Kidney (tissue), 14 donors: ENCODE measurements around the gene LIX1L. TPM values are rescaled to one million over a fixed set of nuclear protein-coding genes. Genes with fewer than 3 reads are reported as not detected.

Experiments used
- DNase-seq, 5 donors: peaks; one replicate each; pipeline ENCODE4 v3.0.0-alpha.2; 2013 to 2020
- FAIRE-seq: peaks from 2 replicates; lab custom pipeline; 2012; peaks lifted over from hg19 to GRCh38; lab: Jason Lieb, UNC
- H3K27ac ChIP-seq, 2 donors: one replicate each; pipeline ENCODE4 v1.7.0; 2013; ENCODE audit warnings: low read depth in 2 of 2, low read length in 2 of 2, inconsistent platforms in 1 of 2
- H3K27me3 ChIP-seq: one replicate; pipeline ENCODE4 v1.7.1; 2013; ENCODE audit warnings: low read length, inconsistent platforms; ENCODE audit not compliant: control insufficient read depth, insufficient read depth
- H3K36me3 ChIP-seq, 3 donors: one replicate each; pipeline versions ENCODE4 v1.7.0 to v1.7.1; 2013; ENCODE audit warnings: low read length in 3 of 3, control low read depth in 1 of 3, inconsistent platforms in 1 of 3; ENCODE audit not compliant: insufficient read depth in 3 of 3, control insufficient read depth in 2 of 3
- H3K4me1 ChIP-seq, 3 donors: one replicate each; pipeline versions ENCODE4 v1.7.0 to v1.7.1; 2013; ENCODE audit warnings: low read length in 3 of 3, inconsistent platforms in 1 of 3, low read depth in 1 of 3; ENCODE audit not compliant: control insufficient read depth in 2 of 3, insufficient read depth in 2 of 3
- H3K4me3 ChIP-seq, 3 donors: one replicate each; pipeline versions ENCODE4 v1.7.0 to v1.8.1; 2013; ENCODE audit warnings: low read length in 3 of 3, control low read depth in 1 of 3, inconsistent platforms in 1 of 3
- H3K9ac ChIP-seq, 3 donors: one replicate each; pipeline versions ENCODE4 v1.7.0 to v1.7.1; 2013; ENCODE audit warnings: low read length in 3 of 3, control low read depth in 1 of 3, inconsistent platforms in 1 of 3
- H3K9me3 ChIP-seq, 3 donors: one replicate each; pipeline versions ENCODE4 v1.7.0 to v1.7.1; 2013; ENCODE audit warnings: low read length in 3 of 3, control low read depth in 1 of 3, inconsistent platforms in 1 of 3; ENCODE audit not compliant: control insufficient read depth in 2 of 3, insufficient read depth in 1 of 3
- CTCF ChIP-seq: IDR thresholded peaks from 3 replicates; pipeline ENCODE4 v1.5.1; 2012; ENCODE audit warnings: mild to moderate bottlenecking, moderate library complexity, borderline replicate concordance; ENCODE audit not compliant: insufficient read depth; ENCODE audit errors: extremely low read depth
- intact Hi-C: fragments of 100-400 bp; cut with DNase I; formaldehyde crosslinking; loops from one replicate; pipeline ENCODE4 v1.11.1; 2022
- polyA plus RNA-seq: library from polyadenylated mRNA; stranded (reverse); fragments of 350-450 nt; fragmentation: Illumina TruSeq; extraction: RNeasy Lipid Tissue Mini Kit (QIAGEN cat#74804); gene quantifications from one replicate; pipeline ENCODE4 v1.2.3, GENCODE V29; 2014; ENCODE audit warnings: low read depth, low replicate concordance; ENCODE audit not compliant: insufficient read depth
- total RNA-seq: library from RNA; stranded (reverse); fragmentation: NEBNext Ultra II Directional; extraction: Animal tissue kit (Norgen Biotek cat#: 25700); gene quantifications from one replicate; pipeline ENCODE4 v1.2.1, GENCODE V29; 2021
- donor health status: control.
- donor health status: control.
- donor health status: control.
- donor health status: control.
- donor health status: control.
- donor health status: DM: yes; HTN: yes; CAD: no.
- donor health status: Normal renal cell carcinoma (clear cell type).

LIX1L gene
- total and polyA plus RNA-seq, 2 donors from 2014 or later, result 10.0 to 27.8 TPM

GRCh38 chr1:145949219-145949618, 8.6 kb downstream of the LIX1L start:
- Histone ChIP-seq H3K27me3 (no peaks in the 10 kb centered on the region), H3K4me1 (no peaks in the 10 kb centered on the region), H3K9me3 (no peaks in the 10 kb centered on the region), H3K4me3 (no peak overlapping the region), H3K27ac (no peak overlapping the region), H3K36me3 (no peaks in the 10 kb centered on the region), H3K9ac (no peak overlapping the region)
- intact Hi-C loops, result no loop called here
- FAIRE-seq (no peak), DNase-seq (no peak)
- TF ChIP-seq CTCF, result no peak

- H3K9me3 ChIP-seq, result no peaks in the 10 kb centered on the region
- DNase-seq (no peak), FAIRE-seq (no peak)
- H3K27ac ChIP-seq, result no peak overlapping the region
- no peaks in the 10 kb centered on the region for H3K4me1 ChIP-seq
- H3K4me3 ChIP-seq, result no peak overlapping the region
- intact Hi-C loops, result no loop called here
- H3K36me3 ChIP-seq, result no peaks in the 10 kb centered on the region
- no peaks in the 10 kb centered on the region for H3K27me3 ChIP-seq
- no peak for TF ChIP-seq CTCF
- no peak overlapping the region for H3K9ac ChIP-seq
These were observed 10.3 kb downstream of the LIX1L start for GRCh38 chr1:145947551-145947950.

GRCh38 chr1:145946477-145946986, 11.3 kb downstream of the LIX1L start:
- H3K27ac ChIP-seq, result no peak overlapping the region
- no peak for DNase-seq
- intact Hi-C loops, result no loop called here
- H3K27me3 ChIP-seq, result no peaks in the 10 kb centered on the region
- no peak overlapping the region for H3K4me3 ChIP-seq
- no peaks in the 10 kb centered on the region for H3K9me3 ChIP-seq
- no peak for FAIRE-seq
- no peak for TF ChIP-seq CTCF
- no peak overlapping the region for H3K9ac ChIP-seq
- peaks cover 0 to 3% (median 0%) of the 10 kb centered on the region in 3 donors for H3K36me3 ChIP-seq
- H3K4me1 ChIP-seq, result no peaks in the 10 kb centered on the region

- peaks cover 0 to 3% (median 0%) of the 10 kb centered on the region in 3 donors for H3K36me3 ChIP-seq
- no peaks in the 10 kb centered on the region for H3K4me1 ChIP-seq
- no peak overlapping the region for H3K4me3 ChIP-seq
- H3K27ac ChIP-seq, result no peak overlapping the region
- H3K9me3 ChIP-seq, result no peaks in the 10 kb centered on the region
- no peak overlapping the region for H3K9ac ChIP-seq
- DNase-seq (no peak), FAIRE-seq (no peak)
- no peak for TF ChIP-seq CTCF
- intact Hi-C loops, result no loop called here
- no peaks in the 10 kb centered on the region for H3K27me3 ChIP-seq
These were observed 13.3 kb downstream of the LIX1L start for GRCh38 chr1:145944532-145944931.
